Subcutaneous abdominal adipose tissue (tissue), 5 donors: Measurements from ENCODE around the gene MTHFR.

ENCODE experiments used
- H3K27ac ChIP-seq: one replicate; pipeline ENCODE4 v1.7.0; 2013; ENCODE audit warnings: low read depth, mild to moderate bottlenecking, inconsistent platforms, low read length, moderate library complexity
- H3K27me3 ChIP-seq, 5 donors: one replicate each; pipeline ENCODE4 v1.7.0; 2013; ENCODE audit warnings: low read length in 5 of 5, inconsistent platforms in 1 of 5; ENCODE audit not compliant: control insufficient read depth in 5 of 5, insufficient read depth in 4 of 5
- H3K36me3 ChIP-seq, 5 donors: one replicate each; pipeline ENCODE4 v1.7.0; 2013; ENCODE audit warnings: low read length in 5 of 5; ENCODE audit not compliant: control insufficient read depth in 5 of 5, insufficient read depth in 5 of 5
- H3K4me1 ChIP-seq, 5 donors: one replicate each; pipeline ENCODE4 v1.7.0; 2013; ENCODE audit warnings: low read length in 5 of 5, mild to moderate bottlenecking in 3 of 5, moderate library complexity in 1 of 5; ENCODE audit not compliant: control insufficient read depth in 5 of 5, insufficient read depth in 5 of 5
- H3K4me3 ChIP-seq, 5 donors: one replicate each; pipeline ENCODE4 v1.7.0; 2013; ENCODE audit warnings: low read length in 5 of 5, low read depth in 1 of 5
- H3K9ac ChIP-seq, 5 donors: one replicate each; pipeline ENCODE4 v1.7.0; 2013; ENCODE audit warnings: low read length in 5 of 5, mild to moderate bottlenecking in 4 of 5, moderate library complexity in 3 of 5
- H3K9me3 ChIP-seq, 5 donors: one replicate each; pipeline ENCODE4 v1.7.0; 2013; ENCODE audit warnings: low read length in 5 of 5; ENCODE audit not compliant: control insufficient read depth in 5 of 5
- donor health status: healthy.
- donor health status: healthy.
- donor health status: healthy.
- donor health status: healthy.
- donor health status: healthy.

The MTHFR gene

GRCh38 chr1:11805422-11806306 lies at the start of gene MTHFR, which contains the start of gene CLCN6:
MTHFR (minus strand) TSS chr1:11805964; CDS start chr1:11803116, 2,848 bp downstream.
CLCN6 (plus strand) TSS chr1:11806191; CDS start chr1:11806263, 72 bp downstream.
- H3K27me3 ChIP-seq, result no peaks in the 10 kb centered on the region

GRCh38 chr1:11855430-11855829 lies 49.7 kb upstream of the MTHFR start:
- Histone ChIP-seq H3K27me3 (peaks cover 24 to 39% (median 37%) of the 10 kb centered on the region in 5 donors), H3K9me3 (peaks cover 0 to 2% (median 0%) of the 10 kb centered on the region in 5 donors), H3K27ac (no peak overlapping the region), H3K9ac (no peak overlapping the region), H3K36me3 (no peaks in the 10 kb centered on the region), H3K4me1 (peaks cover 0 to 3% (median 0%) of the 10 kb centered on the region in 5 donors), H3K4me3 (no peak overlapping the region)

More at GRCh38 chr1:11805422-11806306, at the start of gene MTHFR, which contains the start of gene CLCN6:
- Histone ChIP-seq H3K9ac (peak within 1 kb of the TSS; percentile 92 to 99 (median 95)), H3K36me3 (peaks cover 0 to 28% (median 18%) of the 10 kb centered on the region in 5 donors), H3K9me3 (no peaks in the 10 kb centered on the region), H3K4me3 (peak within 1 kb of the TSS; percentile 85 to 93 (median 86)), H3K27ac (peak within 1 kb of the TSS; percentile 97), H3K4me1 (peaks cover 14 to 56% (median 54%) of the 10 kb centered on the region in 5 donors)

- no peak overlapping the region for H3K9ac ChIP-seq
- peaks cover 0 to under 1% (median 0%) of the 10 kb centered on the region in 5 donors for H3K9me3 ChIP-seq
- peaks cover 0 to 3% (median 0%) of the 10 kb centered on the region in 5 donors for H3K4me1 ChIP-seq
- no peak overlapping the region for H3K4me3 ChIP-seq
- no peak overlapping the region for H3K27ac ChIP-seq
- H3K27me3 ChIP-seq, result peaks cover 22 to 32% (median 31%) of the 10 kb centered on the region in 5 donors
- H3K36me3 ChIP-seq, result no peaks in the 10 kb centered on the region
Measured at GRCh38 chr1:11854519-11854918, 48.8 kb upstream of the MTHFR start.

GRCh38 chr1:11851180-11851579 lies 45.4 kb upstream of the MTHFR start:
- H3K27me3 ChIP-seq, result peaks cover 0 to 12% (median 5%) of the 10 kb centered on the region in 5 donors
- H3K4me3 ChIP-seq, result no peak overlapping the region
- no peak overlapping the region for H3K9ac ChIP-seq
- no peaks in the 10 kb centered on the region for H3K9me3 ChIP-seq
- H3K27ac ChIP-seq, result no peak overlapping the region
- H3K36me3 ChIP-seq, result peaks cover 0 to 11% (median 8%) of the 10 kb centered on the region in 5 donors
- H3K4me1 ChIP-seq, result no peaks in the 10 kb centered on the region

GRCh38 chr1:11850156-11850555 lies 44.4 kb upstream of the MTHFR start:
- Histone ChIP-seq H3K9ac (no peak overlapping the region), H3K27me3 (peaks cover 0 to 12% (median 5%) of the 10 kb centered on the region in 5 donors), H3K36me3 (peaks cover 0 to 17% (median 12%) of the 10 kb centered on the region in 5 donors), H3K4me1 (no peaks in the 10 kb centered on the region), H3K27ac (no peak overlapping the region), H3K9me3 (no peaks in the 10 kb centered on the region), H3K4me3 (no peak overlapping the region)

- H3K9me3 ChIP-seq, result no peaks in the 10 kb centered on the region
- H3K9ac ChIP-seq, result no peak overlapping the region
- H3K27me3 ChIP-seq, result peaks cover 0 to 3% (median 0%) of the 10 kb centered on the region in 5 donors
- H3K36me3 ChIP-seq, result peaks cover 0 to 33% (median 25%) of the 10 kb centered on the region in 5 donors
- H3K4me1 ChIP-seq, result peaks cover 0 to 7% (median 0%) of the 10 kb centered on the region in 5 donors
- H3K27ac ChIP-seq, result no peak overlapping the region
- no peak overlapping the region for H3K4me3 ChIP-seq
Measured at GRCh38 chr1:11848373-11848700, 42.6 kb upstream of the MTHFR start.

GRCh38 chr1:11847667-11848372 lies 42.1 kb upstream of the MTHFR start, which contains the start of gene NPPA:
NPPA (minus strand) TSS chr1:11847783; CDS start chr1:11847684, 99 bp downstream.
- Histone ChIP-seq H3K9me3 (no peaks in the 10 kb centered on the region), H3K4me1 (peaks cover 0 to 9% (median 0%) of the 10 kb centered on the region in 5 donors), H3K4me3 (no peak within 1 kb of the TSS), H3K36me3 (peaks cover 0 to 33% (median 26%) of the 10 kb centered on the region in 5 donors), H3K9ac (no peak within 1 kb of the TSS), H3K27ac (no peak within 1 kb of the TSS), H3K27me3 (peaks cover 0 to 3% (median 0%) of the 10 kb centered on the region in 5 donors)

- H3K4me3 ChIP-seq, result no peak overlapping the region
- H3K9ac ChIP-seq, result no peak overlapping the region
- H3K36me3 ChIP-seq, result peaks cover 6 to 53% (median 46%) of the 10 kb centered on the region in 5 donors
- H3K4me1 ChIP-seq, result peaks cover 0 to 17% (median 0%) of the 10 kb centered on the region in 5 donors
- H3K27ac ChIP-seq, result no peak overlapping the region
- no peaks in the 10 kb centered on the region for H3K9me3 ChIP-seq
- H3K27me3 ChIP-seq, result no peaks in the 10 kb centered on the region
Measured at GRCh38 chr1:11845641-11846335, 40.0 kb upstream of the MTHFR start.

GRCh38 chr1:11842154-11843041 lies 36.6 kb upstream of the MTHFR start:
- no peak overlapping the region for H3K9ac ChIP-seq
- no peaks in the 10 kb centered on the region for H3K27me3 ChIP-seq
- no peak overlapping the region for H3K27ac ChIP-seq
- no peak overlapping the region for H3K4me3 ChIP-seq
- H3K36me3 ChIP-seq, result peaks cover 7 to 81% (median 74%) of the 10 kb centered on the region in 5 donors
- H3K9me3 ChIP-seq, result no peaks in the 10 kb centered on the region
- H3K4me1 ChIP-seq, result peaks cover 0 to 17% (median 0%) of the 10 kb centered on the region in 5 donors
